Measurements from ENCODE around the gene SPATA31E1. TPM values are rescaled to one million over a fixed set of nuclear protein-coding genes. Genes with fewer than 3 reads are reported as not detected.

SPATA31E1 gene
- total RNA-seq, 1 experiment from 2014 or later: not detected

DNA sequence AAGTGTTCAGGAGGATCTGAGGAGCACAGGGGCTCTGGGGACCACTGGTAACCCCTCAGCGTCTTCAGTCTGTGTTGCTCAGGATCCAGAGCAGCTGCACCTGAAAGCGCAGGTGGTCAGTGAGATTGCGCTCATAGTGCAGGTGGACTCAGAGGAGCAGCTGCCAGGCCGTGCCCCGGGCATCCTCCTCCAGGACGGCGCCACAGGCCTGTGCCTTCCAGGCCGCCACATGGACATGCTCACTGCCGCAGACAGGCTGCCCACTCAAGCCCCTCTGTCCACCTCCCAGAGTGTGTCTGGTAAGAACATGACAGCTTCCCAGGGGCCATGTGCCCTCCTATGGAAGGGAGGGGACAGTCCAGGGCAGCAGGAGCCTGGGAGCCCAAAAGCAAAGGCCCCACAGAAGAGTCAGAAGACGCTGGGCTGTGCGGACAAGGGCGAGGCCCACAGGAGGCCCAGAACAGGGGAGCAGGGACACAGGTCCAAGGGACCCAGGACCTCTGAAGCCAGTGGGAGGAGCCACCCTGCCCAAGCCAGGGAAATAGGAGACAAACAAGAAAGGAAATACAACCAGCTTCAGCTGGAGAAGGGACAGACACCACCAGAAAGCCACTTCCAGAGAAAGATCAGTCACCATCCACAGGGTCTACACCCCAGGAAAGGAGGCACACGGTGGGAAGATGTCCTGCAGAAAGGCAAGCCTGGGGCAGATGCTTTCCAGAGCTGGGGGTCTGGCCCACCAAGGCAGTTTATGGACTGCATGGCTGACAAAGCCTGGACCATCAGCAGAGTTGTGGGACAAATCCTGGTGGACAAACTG is 5.2 kb downstream of the SPATA31E1 start:
- intact Hi-C loops (cut with micrococcal nuclease): no loop called here
- no peak for DNase-seq (ENCODE audit: unreplicated experiment)
- Mint-ChIP-seq H3K4me3 (ENCODE audit: unreplicated experiment) (no peak overlapping the region), H3K9me3 (ENCODE audit: unreplicated experiment) (no peaks in the 10 kb centered on the region), H3K36me3 (ENCODE audit: insufficient read depth, unreplicated experiment) (no peaks in the 10 kb centered on the region), H3K27ac (ENCODE audit: low read depth, unreplicated experiment) (no peak overlapping the region), H3K27me3 (ENCODE audit: insufficient read depth, unreplicated experiment) (no peaks in the 10 kb centered on the region), H3K4me1 (ENCODE audit: insufficient read depth, unreplicated experiment) (no peaks in the 10 kb centered on the region)
- BruUV-seq (replicated peaks): no TSS peak
- TF ChIP-seq, protein P1, sequence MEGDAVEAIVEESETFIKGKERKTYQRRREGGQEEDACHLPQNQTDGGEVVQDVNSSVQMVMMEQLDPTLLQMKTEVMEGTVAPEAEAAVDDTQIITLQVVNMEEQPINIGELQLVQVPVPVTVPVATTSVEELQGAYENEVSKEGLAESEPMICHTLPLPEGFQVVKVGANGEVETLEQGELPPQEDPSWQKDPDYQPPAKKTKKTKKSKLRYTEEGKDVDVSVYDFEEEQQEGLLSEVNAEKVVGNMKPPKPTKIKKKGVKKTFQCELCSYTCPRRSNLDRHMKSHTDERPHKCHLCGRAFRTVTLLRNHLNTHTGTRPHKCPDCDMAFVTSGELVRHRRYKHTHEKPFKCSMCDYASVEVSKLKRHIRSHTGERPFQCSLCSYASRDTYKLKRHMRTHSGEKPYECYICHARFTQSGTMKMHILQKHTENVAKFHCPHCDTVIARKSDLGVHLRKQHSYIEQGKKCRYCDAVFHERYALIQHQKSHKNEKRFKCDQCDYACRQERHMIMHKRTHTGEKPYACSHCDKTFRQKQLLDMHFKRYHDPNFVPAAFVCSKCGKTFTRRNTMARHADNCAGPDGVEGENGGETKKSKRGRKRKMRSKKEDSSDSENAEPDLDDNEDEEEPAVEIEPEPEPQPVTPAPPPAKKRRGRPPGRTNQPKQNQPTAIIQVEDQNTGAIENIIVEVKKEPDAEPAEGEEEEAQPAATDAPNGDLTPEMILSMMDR (IDR thresholded peaks at IDR 0.05; ENCODE audit: unreplicated experiment): no peak
- POLR2A ChIA-PET: no interaction called here
- CTCF ChIA-PET: no interaction called here

DNA sequence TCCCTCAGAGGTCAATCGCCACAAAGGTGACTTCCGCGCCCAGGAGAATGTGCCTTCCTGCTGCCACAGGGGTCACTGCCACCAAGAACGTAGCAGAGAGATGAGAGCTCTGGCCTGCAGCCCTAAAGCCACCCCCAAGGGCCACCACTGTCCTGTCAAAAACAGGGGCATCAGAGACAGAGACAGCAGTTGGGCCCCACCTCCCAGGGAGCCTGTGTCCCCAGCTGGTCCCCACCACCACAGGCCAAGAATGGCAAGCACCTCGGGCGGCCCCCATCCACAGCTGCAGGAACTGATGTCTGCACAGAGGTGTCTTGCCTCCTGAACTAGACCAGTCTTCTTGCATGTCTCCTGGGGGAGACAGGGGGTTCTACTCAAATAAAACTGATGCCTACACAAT is 5.8 kb downstream of the SPATA31E1 start:
- H3K27ac Mint-ChIP-seq (ENCODE audit: low read depth, unreplicated experiment): no peak overlapping the region
- no peaks in the 10 kb centered on the region for H3K27me3 Mint-ChIP-seq (ENCODE audit: insufficient read depth, unreplicated experiment)
- H3K4me1 Mint-ChIP-seq (ENCODE audit: insufficient read depth, unreplicated experiment): no peaks in the 10 kb centered on the region
- H3K36me3 Mint-ChIP-seq (ENCODE audit: insufficient read depth, unreplicated experiment): no peaks in the 10 kb centered on the region
- no peak for DNase-seq (ENCODE audit: unreplicated experiment)
- ChIA-PET CTCF (no interaction called here), POLR2A (no interaction called here)
- H3K9me3 Mint-ChIP-seq (ENCODE audit: unreplicated experiment): no peaks in the 10 kb centered on the region
- TF ChIP-seq, protein P1 (IDR thresholded peaks at IDR 0.05; ENCODE audit: unreplicated experiment): no peak
- intact Hi-C loops (cut with micrococcal nuclease): no loop called here
- no peak overlapping the region for H3K4me3 Mint-ChIP-seq (ENCODE audit: unreplicated experiment)
- BruUV-seq (replicated peaks): no TSS peak

DNA sequence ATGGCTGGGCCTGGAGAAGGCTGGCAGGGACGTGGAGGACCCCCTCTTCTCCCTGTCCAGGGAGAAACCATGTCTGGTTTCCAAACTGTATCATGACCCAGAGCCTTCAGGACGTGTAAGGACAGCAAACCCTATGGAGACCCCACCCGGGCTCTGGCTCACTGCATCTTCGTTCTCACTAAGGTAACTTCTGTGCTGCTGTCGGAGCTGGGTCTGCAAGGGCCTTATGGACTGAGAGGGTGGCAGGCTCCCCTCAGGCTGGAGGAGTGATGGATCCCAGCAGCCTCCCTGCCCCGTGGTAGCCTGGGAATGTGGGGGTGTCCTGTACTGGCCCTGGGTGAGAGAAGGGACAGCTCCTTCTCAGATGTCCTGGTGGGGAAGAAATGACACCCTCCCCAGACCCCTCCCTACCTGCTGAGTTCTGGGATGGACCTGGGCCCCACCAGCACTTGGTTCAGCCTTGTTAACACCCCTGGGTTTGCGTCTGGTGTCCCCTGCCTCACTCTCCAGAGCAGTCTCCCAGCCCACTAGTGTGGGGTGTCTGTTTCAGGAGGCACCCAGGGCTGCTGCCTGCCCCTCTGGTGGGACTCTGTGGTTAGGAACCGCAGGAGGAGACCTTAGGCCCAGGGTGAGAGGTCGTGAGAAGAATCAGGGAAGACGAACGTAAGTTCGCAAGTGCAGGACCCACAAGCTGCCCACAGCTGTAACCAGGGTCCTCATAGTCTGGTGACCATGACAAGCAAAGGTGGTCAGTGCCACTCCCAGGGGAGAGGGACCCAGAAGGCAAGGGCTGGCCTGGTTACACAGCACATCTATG is 6.6 kb downstream of the SPATA31E1 start:
- no peak for DNase-seq (ENCODE audit: unreplicated experiment)
- TF ChIP-seq, protein P1 (IDR thresholded peaks at IDR 0.05; ENCODE audit: unreplicated experiment): no peak
- Mint-ChIP-seq H3K36me3 (ENCODE audit: insufficient read depth, unreplicated experiment) (no peaks in the 10 kb centered on the region), H3K4me3 (ENCODE audit: unreplicated experiment) (no peak overlapping the region), H3K27ac (ENCODE audit: low read depth, unreplicated experiment) (no peak overlapping the region), H3K9me3 (ENCODE audit: unreplicated experiment) (no peaks in the 10 kb centered on the region), H3K27me3 (ENCODE audit: insufficient read depth, unreplicated experiment) (no peaks in the 10 kb centered on the region), H3K4me1 (ENCODE audit: insufficient read depth, unreplicated experiment) (no peaks in the 10 kb centered on the region)
- ChIA-PET CTCF (no interaction called here), POLR2A (no interaction called here)
- intact Hi-C loops (cut with micrococcal nuclease): no loop called here
- no TSS peak for BruUV-seq (replicated peaks)

DNA sequence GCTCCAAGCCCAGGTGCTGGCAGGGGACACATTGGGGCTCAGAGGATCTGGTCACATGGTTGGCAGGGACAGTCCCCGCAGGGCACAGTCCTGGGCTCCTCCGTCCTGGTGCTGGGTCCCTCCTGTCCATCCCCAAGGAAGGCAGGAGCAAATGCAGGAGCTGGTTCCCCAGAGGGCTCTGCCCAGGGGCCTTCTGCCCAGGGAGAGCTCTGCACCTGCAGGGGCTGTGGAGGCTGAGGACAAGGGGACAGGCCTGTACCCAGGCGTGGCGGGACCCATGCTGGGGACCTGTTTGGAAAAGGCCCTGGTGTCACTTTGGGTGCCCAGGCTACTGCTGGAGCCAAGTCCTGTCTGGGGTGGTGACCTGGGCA is 7.2 kb downstream of the SPATA31E1 start:
- Mint-ChIP-seq H3K27me3 (ENCODE audit: insufficient read depth, unreplicated experiment) (no peaks in the 10 kb centered on the region), H3K27ac (ENCODE audit: low read depth, unreplicated experiment) (no peak overlapping the region), H3K36me3 (ENCODE audit: insufficient read depth, unreplicated experiment) (no peaks in the 10 kb centered on the region), H3K4me1 (ENCODE audit: insufficient read depth, unreplicated experiment) (no peaks in the 10 kb centered on the region), H3K4me3 (ENCODE audit: unreplicated experiment) (no peak overlapping the region), H3K9me3 (ENCODE audit: unreplicated experiment) (no peaks in the 10 kb centered on the region)
- ChIA-PET CTCF (no interaction called here), POLR2A (no interaction called here)
- BruUV-seq (replicated peaks): no TSS peak
- intact Hi-C loops (cut with micrococcal nuclease): no loop called here
- no peak for DNase-seq (ENCODE audit: unreplicated experiment)
- TF ChIP-seq, protein P1 (IDR thresholded peaks at IDR 0.05; ENCODE audit: unreplicated experiment): no peak
